Urothelium cell line (cell line): ENCODE measurements around the gene RERE.
"Not testable (repeated sequence)": the region's sequence is repeated elsewhere in the genome, so short reads cannot be mapped to it uniquely, and the experiment has no call there.

Experiments
- DNase-seq: peaks from one replicate; pipeline ENCODE4 v3.0.0; 2011; ENCODE audit warnings: low spot score, mixed read lengths
- FAIRE-seq: peaks from 2 replicates; lab custom pipeline; 2011; peaks lifted over from hg19 to GRCh38; lab: Jason Lieb, UNC

The RERE gene

DNA sequence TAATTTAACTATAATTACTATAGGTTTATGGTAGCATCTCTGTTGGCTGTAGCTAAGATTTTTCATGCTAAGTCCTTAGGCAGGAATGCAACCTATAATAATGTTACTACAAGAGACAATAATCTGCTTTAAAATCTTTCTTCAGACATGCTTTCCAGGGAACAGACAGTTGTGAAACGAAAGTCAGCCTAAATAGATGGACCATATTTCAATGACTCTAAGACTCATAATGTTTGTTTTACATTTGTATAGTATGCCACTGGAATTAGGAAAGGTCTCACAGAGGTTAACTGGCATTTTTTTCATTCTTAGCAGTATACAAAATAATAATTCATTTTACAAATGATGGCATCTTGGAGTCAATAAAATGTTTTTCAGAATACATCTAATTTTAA, 8.1 kb downstream of the RERE start:
- FAIRE-seq (no peak), DNase-seq (no peak)

DNA sequence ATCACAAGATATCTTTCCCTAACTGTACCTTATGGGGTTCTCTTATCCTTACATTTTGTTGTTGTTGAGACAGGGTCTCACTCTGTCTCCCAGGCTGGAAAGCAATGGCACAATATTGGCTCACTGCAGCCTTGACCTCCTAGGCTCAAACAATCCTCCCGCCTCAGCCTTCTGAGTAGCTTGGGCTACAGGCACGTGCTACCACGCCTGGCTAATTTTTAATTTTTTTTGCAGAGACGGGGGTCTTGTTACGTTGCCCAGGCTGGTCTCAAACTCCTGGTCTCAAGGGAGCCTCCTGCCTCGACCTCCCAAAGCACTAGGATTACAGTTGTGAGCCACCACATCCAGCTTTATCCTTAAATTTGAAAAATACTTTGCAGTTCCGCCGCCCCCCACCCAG, 10.4 kb downstream of the RERE start:
- no peak for DNase-seq
- no peak for FAIRE-seq

DNA sequence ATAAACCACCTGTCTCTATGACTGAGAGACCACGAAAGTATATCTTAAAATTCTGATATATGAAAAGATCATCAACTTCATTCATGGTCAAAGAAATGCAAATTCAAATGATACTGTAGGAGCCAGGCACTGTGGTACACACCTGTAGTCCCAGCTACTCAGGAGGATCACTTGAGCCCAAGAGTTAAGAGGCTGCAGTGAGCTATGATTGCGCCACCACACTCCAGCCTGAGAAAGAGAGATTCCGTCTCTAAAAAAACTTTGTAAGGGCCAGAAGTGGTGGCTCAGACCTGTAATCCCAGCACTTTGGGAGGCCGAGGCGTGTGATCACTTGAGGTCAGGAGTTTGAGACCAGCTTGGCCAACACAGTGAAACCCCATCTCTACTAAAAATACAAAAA, 17.0 kb downstream of the RERE start:
- FAIRE-seq (no peak), DNase-seq (no peak)

DNA sequence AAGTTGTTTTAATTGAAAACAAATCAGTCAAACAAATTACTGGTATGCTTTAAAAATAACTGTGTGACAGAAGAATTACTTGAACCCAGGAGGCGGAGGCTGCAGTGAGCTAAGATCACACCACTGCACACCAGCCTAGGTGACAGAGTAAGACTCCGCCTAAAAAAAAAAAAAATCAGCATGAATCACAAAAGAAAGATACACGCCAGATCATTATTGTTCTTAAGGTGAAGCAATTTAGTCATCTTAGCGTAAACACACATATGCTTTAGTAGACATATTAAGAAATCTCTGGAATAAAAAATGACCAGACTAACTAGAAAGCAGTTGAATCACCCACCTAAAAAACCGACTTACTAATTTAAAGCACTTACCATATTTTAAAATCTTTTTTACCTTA, 20.2 kb downstream of the RERE start:
- FAIRE-seq (no peak), DNase-seq (no peak)

DNA sequence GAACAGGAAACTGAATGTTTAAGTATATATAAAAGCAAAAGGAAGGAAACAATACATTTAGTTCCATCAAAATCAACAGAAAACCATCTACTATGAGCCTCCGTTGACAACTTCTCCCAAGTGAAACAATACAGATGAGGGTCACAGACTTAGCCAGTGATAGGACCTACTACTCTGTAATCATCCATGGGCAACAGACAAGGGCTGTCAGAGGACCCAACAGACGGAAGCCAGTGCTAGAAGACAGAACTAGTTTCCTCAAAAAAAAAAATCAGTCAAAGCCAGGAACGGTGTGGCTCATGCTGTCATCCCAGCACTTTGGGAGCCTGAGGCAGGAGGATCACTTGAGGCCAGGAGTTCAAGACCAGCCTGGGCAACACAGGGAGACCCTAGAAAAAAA, 20.6 kb downstream of the RERE start:
- no peak for DNase-seq
- FAIRE-seq, result no peak

DNA sequence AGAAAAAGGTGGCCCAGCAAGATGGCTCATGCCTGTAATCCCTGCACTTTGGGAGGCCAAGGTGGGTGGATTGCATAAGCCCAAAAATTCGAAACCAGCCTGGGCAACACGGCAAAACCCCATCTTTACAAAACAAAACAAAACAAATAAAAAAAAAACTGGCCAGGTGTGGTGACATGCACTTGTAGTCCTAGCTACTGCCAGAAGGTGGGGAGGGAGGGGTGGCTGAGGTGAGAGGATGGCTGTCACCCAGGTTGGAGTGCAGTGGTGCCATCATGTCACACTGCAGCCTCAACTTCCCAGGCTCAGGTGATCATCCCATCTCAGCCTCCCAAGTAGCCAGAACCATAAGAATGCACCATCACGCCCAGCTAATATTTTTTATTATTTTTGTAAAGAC, 22.8 kb downstream of the RERE start:
- FAIRE-seq, result no peak
- DNase-seq, result no peak

DNA sequence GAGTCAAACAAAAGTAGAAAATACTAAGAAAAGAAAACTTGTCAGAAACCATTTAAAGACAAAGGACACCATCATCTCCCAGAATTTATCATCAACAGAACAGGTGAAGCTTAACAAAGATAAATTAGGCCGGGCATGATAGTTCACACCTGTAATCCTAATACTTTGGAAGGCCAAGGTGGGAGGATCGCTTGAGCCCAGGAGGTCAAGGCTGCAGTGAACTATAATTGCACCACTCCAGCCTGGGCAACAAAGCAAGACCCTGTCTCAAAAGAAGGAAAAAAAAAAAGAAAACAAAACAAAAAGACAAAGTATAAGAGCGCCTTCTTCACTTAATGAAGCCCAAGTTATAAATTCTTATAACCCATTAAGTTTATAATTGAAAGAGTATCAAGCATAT, 25.6 kb downstream of the RERE start:
- no peak for DNase-seq
- FAIRE-seq, result no peak

DNA sequence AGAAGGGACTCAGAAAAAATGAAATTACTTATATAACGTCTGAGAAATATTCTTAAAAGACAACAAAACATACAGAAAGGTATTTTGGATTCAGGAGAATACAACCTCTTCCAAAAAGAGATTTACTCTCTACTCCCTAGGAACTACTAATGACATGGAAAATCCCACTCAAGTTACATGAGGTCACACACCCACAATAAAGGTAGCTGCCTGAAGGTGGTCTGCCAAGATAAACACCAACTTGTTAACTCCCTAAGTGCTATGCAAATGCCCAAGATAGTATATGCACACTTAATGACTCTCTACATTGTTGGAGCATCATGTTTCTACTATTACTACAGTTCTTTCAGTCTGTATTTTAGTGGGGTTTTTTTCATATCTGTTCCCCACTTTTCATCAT, 26.5 kb downstream of the RERE start:
- FAIRE-seq (no peak), DNase-seq (no peak)

DNA sequence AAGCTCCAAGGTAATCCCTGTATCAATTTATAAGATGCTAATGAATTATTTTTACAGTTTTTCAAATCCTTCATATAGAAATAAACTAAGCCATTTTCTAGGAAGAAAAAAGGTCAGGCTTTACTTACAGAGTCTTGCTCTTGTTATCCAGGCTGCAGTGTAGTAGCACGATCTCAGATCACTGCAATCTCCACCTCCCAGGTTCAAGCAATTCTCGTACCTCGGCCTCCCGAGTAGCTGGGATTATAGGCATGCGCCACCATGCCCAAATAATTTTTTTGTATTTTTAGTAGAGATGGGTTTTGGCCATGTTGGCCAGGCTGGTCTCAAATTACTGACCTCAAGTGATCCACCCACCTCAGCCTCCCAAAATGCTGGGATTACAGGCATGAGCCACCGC, 27.0 kb downstream of the RERE start:
- FAIRE-seq (no peak), DNase-seq (no peak)

DNA sequence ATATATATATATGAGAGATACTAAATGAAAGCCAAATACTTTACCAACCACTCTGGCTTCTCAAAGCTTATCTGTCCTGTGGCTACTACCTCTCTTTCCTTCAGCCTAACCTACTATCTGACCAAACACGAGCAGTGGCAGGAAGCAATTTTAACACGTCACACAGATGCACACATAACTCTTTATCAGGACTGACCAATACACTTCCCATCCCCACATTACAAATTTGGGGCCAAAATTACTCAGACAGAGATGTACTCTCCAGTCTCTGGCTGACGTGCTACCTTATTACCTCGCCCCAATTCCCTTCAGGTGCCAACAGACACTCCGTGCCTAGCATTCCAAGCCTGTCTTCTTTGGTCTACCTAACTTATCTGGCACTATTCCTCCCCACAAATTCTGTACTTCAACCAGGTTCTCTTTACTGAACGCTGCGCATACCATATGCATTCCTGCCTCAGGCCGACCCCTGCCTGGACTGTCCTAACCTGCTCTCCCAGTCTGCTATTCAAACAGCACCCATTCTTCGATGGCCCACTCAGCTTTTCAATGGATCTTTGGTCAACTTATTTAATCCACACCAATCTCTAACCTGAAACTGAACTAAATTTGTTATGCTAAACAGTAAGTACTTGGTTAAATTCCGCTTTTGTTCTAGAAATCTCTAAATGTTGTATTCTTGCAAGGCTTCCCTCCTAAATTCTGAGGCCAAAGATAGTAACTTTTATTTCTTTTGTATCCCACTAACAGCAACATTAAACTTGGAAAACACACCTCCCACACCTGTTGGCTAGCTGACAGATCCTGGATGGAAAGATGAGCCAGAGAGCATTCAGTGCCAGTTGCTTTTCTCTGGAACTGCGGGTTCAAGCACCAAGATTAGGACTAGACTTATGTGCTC, 27.9 kb downstream of the RERE start:
- no peak for DNase-seq

DNA sequence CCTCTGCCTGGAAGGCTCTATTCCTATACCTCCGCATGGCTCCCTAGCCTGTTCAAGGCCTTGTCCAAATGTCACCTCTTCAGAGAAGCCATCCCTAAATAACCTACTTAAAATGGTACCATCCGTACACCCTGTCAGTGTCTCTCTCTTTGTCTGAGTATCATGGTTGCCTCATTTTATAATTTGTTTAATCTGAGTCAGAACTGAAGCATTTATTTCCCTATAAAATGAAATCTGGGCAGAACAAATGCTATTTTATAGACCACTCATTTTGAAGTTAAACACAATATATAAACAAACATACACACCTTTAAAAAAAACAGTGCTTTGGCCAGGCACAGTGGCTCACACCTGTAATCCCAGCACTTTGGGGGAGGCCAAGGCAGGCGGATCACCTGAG, 30.2 kb downstream of the RERE start:
- no peak for FAIRE-seq
- DNase-seq, result no peak

More for the DNA sequence above, 27.9 kb downstream of the RERE start:
- no peak for FAIRE-seq

DNA sequence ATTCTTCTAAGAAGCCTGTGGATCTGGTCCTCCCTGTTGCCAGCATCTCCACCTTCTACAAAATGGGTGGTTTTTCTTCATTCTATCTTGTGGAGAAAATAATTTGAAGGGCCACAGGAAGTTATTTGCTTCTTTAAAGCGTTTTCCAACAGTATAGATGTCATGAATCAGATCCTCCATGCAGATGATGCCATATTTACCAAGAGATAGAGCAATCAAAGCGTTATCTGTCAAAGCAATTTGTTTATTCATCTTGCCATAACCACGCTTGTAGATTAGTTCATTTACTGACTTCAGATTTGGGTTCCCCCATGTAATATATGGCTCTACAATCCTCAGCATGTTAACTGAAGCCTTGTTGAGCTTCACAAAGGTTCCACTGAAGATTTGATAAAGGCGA, 31.2 kb downstream of the RERE start:
- not testable (repeated sequence) for FAIRE-seq

DNA sequence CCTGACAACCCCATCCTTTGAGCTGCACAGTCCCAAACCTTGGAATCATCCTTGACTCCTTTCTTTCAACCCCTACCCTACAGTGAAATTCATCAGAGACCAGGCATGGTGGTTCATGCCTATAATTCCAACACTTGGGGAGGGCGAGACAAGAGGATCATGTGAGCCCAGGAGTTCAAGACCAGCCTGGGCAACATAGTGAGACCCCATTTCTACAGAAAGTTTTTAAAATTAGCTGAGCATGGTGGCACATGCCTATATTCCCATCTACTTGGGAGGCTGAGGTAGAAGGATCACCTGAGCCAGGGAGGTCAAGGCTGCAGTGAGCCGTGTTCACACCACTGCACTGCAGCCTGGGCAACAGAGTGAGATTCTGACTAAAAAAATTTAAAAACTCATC, 34.5 kb downstream of the RERE start:
- DNase-seq, result no peak
- FAIRE-seq, result no peak

More for the DNA sequence above, 31.2 kb downstream of the RERE start:
- not testable (repeated sequence) for DNase-seq

DNA sequence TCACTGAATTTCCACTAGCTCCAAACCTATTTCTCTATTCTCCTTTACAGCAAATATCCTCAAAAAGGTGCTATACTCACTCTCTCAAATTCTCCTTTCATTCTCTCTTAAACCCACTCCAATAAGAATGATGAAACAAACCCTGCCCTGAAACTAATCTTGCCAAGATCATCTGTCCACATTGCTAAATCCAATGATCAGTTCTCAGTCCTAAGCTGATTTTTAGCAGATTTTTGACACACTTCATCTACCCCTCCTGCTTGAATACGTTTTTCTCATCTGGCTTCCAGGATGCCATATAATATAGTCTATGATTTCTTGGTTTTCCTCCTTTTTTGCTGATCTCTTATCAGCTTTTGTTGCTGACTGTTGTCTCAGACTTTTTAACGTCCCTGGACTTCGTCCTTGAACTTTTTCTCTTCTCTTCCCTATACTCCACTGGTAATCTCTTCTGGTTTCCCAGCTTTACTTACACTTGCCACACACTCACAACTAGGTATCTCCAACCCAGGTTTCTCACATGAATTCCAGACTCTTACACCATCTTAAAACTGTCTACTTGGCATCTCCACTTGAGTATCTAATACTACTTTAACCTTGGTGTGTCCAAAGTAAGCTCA, 35.3 kb downstream of the RERE start:
- FAIRE-seq (no peak), DNase-seq (no peak)

DNA sequence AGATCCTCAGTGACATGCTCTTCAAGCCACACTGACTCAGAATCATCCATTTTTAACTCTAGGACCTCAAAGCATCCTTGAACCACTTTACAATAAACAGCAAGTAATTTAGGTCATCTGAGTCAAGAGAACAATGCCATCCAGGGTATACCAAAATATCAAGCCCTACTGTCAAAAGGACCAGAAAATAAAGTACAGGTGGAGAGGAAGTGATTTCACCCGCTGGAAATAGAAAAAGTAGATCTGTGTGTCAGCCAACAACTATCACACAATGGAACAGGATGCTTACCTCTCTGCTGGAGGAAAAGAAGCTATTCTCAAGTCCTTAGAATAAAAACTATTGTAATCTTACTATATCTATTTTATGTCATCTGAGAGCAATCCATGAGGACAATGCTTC, 37.0 kb downstream of the RERE start:
- FAIRE-seq, result no peak
- no peak for DNase-seq

DNA sequence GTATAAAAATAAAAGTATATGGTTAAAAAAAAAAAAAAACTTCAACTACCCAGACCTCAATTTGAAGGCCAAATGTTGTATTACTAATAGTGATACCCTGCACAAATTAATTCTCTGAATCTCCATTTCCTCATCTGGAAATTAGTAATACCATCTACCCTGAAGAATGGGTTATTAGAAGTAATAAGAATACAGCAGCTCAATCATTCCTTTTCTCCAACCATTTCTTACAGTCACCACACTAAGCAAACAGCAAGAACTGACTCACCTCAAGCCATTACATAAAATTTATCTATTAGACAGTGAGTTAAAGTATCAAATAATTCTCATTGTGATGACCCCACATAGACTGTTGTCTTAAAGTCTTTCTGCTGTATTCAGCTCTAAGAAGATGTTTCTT, 39.6 kb downstream of the RERE start:
- no peak for FAIRE-seq
- DNase-seq, result no peak

DNA sequence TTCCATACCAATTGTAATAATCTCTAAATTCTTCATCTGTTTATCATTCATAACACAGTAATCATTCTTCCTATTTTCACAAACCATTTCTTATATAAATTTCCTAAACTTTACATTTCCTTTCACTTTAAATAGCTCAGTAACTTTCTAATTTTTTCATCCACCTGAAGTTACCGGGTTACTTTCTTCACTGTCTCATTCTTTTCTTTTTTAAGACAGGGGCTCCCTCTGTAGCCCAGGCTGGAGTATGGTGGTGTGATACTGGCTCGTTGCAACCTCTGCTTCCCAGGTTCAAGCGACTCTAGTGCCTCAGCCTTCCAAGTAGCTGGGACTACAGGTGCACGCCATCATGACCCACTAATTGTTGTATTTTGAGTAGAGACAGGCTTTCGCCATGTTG, 41.3 kb downstream of the RERE start:
- no peak for DNase-seq
- no peak for FAIRE-seq

DNA sequence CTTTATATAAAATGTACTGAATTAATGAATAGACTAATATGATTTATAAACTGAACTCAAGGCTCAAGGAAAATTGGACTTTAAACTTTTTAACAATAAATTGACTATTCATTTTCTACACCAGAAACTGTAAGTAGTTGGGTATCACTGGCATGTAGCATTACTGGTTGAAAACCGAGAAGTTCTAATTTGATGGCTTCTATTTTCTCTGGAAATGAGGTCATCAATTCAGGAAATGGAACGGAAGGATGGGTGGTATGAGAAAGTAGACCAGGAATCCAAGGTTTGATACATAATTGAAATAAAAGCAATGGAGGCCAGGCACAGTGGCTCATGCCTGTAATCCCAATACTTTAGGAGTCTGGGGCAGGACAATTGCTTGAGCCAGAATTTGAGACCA, 50.4 kb downstream of the RERE start:
- no peak for DNase-seq
- FAIRE-seq, result no peak

DNA sequence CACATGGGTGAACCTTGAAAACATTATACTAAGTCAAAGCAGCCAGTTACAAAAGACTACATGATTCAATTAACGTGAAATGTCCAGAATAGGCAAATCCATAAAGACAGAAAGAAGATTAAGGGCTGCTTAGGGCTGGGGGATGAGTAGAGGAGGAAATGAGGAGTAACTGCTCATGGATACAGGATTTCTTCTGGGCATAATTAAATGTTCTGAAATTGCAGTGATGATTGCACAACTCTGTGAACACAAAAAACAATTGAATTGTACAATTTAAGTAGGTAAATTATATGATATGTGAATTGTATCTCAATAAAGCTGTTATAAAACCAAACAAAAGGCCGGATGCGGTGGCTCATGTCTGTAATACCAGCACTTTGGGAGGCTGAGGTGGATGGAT, 52.2 kb downstream of the RERE start:
- DNase-seq, result no peak
- FAIRE-seq, result no peak

DNA sequence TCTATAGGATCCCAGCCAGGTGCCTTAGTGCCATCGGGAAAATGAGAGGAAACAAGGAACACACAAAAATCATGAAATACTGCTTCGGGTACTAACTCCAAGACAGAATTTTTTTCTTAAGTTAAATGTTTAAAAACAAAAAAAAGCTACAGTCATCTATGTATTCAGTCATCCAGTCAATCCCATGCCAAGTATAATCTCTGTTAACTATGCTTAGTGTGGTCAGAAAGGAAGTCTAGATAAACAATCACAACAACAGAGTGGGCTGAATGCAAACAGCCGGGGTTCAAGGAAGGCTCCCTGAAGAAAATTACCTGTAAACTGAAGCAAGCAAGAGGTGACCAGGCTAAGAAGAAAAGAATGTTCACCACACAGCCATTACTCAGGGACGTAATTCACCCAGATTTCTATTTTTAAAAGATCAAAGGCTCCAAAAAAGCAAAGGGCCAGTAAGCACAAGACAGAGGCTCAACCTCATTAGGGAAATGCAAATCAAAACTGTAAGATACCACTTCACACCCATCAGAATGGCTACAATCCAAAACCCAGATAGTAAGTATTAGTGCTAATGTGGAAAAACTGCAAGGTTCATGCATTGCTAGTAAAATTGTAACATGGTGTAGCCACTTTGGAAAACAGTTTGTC, 53.0 kb downstream of the RERE start:
- FAIRE-seq, result no peak
- no peak for DNase-seq

DNA sequence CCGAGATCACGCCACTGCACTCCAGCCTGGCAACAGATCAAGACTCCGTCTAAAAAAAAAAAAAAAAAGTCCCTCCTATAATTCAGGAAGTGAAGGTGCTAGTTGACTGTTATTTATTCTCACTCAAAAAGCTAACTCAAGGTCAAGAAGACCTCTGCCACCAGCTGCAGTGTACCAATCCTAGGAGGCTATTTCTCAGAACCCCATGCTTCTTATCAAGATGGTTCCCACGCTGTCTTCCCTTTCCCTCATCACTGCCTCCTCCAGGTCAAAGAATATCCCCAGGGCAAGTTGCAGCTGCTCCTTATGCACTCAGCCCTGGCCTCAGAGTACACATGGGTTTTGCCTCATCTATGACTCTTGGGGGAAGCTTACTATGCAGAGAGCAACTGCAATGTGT, 53.6 kb downstream of the RERE start:
- FAIRE-seq, result no peak
- no peak for DNase-seq

DNA sequence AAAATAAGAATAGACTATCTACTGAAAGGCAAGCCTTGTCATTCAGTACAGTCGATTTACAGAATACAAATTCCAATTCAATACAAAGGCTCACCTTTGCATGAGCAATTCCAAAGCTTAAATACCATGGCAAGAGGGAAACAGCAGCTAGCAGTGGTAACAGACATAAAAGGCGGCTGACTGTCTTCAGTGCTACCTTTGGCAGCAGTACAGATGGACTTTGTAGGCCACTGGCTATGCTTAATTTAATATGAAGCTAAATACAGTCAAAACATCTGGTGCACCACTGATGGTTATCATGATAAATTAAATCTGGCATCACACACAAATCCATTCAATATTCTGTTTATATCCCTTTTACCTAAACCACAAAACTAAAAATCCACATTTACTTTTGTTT, 62.4 kb downstream of the RERE start:
- FAIRE-seq (no peak), DNase-seq (no peak)
